OCI-LY3 (cell line): ENCODE data around the gene PPIC.

ENCODE experiments used
- CTCF ChIP-seq: fragments of 200-600, 300-600 bp; sonication (generic); IDR thresholded peaks from 2 replicates; pipeline ENCODE4 v1.5.1; 2014; ENCODE audit warnings: antibody characterized with exemption, low read length, low read depth
- EZH2phosphoT487 ChIP-seq: fragments of 200-600 bp; shearing (Covaris generic); IDR thresholded peaks from 2 replicates; pipeline ENCODE4 v1.6.1; 2018; ENCODE audit warnings: antibody characterized with exemption, mixed run types, low read depth

- TF ChIP-seq CTCF (no peak), EZH2phosphoT487 (no peak)
These were observed 59.2 kb downstream of the PPIC start for GRCh38 chr5:122977319-122977718.
